Spleen (tissue), 7 donors: ENCODE measurements around the gene SUN5.

Experiments
- CTCF ChIP-seq, 11 experiments: fragments of 200-600 bp in 7 of 11; fragments of 450-650 bp in 4 of 11; sonication (generic) in 4 of 11; IDR thresholded peaks in 8 of 11; conservative IDR thresholded peaks in 3 of 11; 1 replicate in 7 of 11; 2 replicates in 4 of 11; pipeline versions ENCODE4 v1.4.0 to v1.8.0; 2016 to 2021; ENCODE audit warnings: antibody characterized with exemption in 11 of 11, inconsistent platforms in 4 of 11, mild to moderate bottlenecking in 1 of 11
- POLR2A ChIP-seq, 3 donors: fragments of 450-650 bp; IDR thresholded peaks; one replicate each; pipeline ENCODE4 v1.5.1; 2017; ENCODE audit warnings: antibody characterized with exemption in 3 of 3, mild to moderate bottlenecking in 1 of 3
- donor health status: DM: no; HTN: no; CAD: no; lungs with moderate emphysema.
- donor health status: DM: no; HTN: no; CAD: no.
- donor health status: DM: no; HTN: no; CAD: no.

- TF ChIP-seq CTCF (IDR thresholded peaks at IDR 0.05 in 8 of 11, conservative IDR thresholded peaks at IDR 0.05 in 3 of 11), result no peak
- TF ChIP-seq POLR2A (IDR thresholded peaks at IDR 0.05), result no peak
Measured at GRCh38 chr20:33031531-33031930, 27.3 kb upstream of the SUN5 start, which contains the start of gene BPIFB6.
